K562 (cell line): ENCODE results near the gene STIL. TPM values are rescaled to one million over a fixed set of nuclear protein-coding genes. Genes with fewer than 3 reads are reported as not detected.
A peak's percentile ranks its signal among the peaks of the same experiment; 100 is the strongest.

Source experiments
- DACH1 ChIP-seq: fragments of 450-650 bp; IDR thresholded peaks from 2 replicates; pipeline ENCODE4 v1.6.1; 2018; ENCODE audit not compliant: partially characterized antibody
- JUNB ChIP-seq: fragments of 450-650 bp; formaldehyde crosslinking; conservative IDR thresholded peaks from 2 replicates; pipeline ENCODE4 v1.4.0; 2020; ENCODE audit warnings: mild to moderate bottlenecking
- KAT8 ChIP-seq: fragments of 450-650 bp; IDR thresholded peaks from 2 replicates; pipeline ENCODE4 v1.6.1; 2016; ENCODE audit warnings: low read depth, mild to moderate bottlenecking
- KDM4B ChIP-seq, 2 experiments: fragments of 450-650 bp in 1 of 2; sonication (generic) in 1 of 2; IDR thresholded peaks; 2 replicates each; pipeline ENCODE4 v1.6.1; 2016 to 2017; ENCODE audit warnings: borderline replicate concordance in 2 of 2, antibody characterized with exemption in 1 of 2, low read depth in 1 of 2, mild to moderate bottlenecking in 1 of 2
- MTA3 ChIP-seq: fragments of 450-650 bp; formaldehyde crosslinking; IDR thresholded peaks from 2 replicates; pipeline ENCODE4 v1.6.1; 2017; ENCODE audit warnings: mild to moderate bottlenecking, borderline replicate concordance
- PHF21A ChIP-seq: fragments of 450-650 bp; IDR thresholded peaks from 2 replicates; pipeline ENCODE4 v1.6.1; 2017; ENCODE audit warnings: low read depth, borderline replicate concordance
- SRSF9 ChIP-seq: fragments of 200-400 bp; formaldehyde crosslinking; IDR thresholded peaks from 2 replicates; pipeline ENCODE4 v1.6.1; 2017; ENCODE audit warnings: low read depth, low read length, borderline replicate concordance
- YY1 ChIP-seq, 3 experiments: IDR thresholded peaks; 2 replicates each; pipeline ENCODE4 v1.6.1; 2011; ENCODE audit warnings: low read length in 2 of 3, mild to moderate bottlenecking in 2 of 3, moderate library complexity in 2 of 3, borderline replicate concordance in 1 of 3, control low read depth in 1 of 3, low read depth in 1 of 3; ENCODE audit not compliant: insufficient read depth in 3 of 3, insufficient replicate concordance in 2 of 3, control insufficient read depth in 1 of 3, insufficient read length in 1 of 3; ENCODE audit errors: extremely low read depth in 1 of 3
- ZBTB34 ChIP-seq: fragments of 250-450 bp; sonication (Bioruptor Pico); IDR thresholded peaks from 2 replicates; pipeline ENCODE4 v1.8.0; 2021; ENCODE audit warnings: mild to moderate bottlenecking, moderate library complexity
- ZNF277 ChIP-seq: fragments of 250-450 bp; sonication (Bioruptor Pico); IDR thresholded peaks from 2 replicates; pipeline ENCODE4 v1.8.0; 2022; ENCODE audit warnings: inconsistent platforms, mild to moderate bottlenecking, moderate library complexity, borderline replicate concordance
- ZNF280A ChIP-seq: fragments of 450-650 bp; IDR thresholded peaks from 2 replicates; pipeline ENCODE4 v1.6.1; 2018; ENCODE audit warnings: mild to moderate bottlenecking, low read depth; ENCODE audit not compliant: partially characterized antibody
- ZNF316 ChIP-seq: fragments of 450-650 bp; IDR thresholded peaks from 2 replicates; pipeline ENCODE4 v1.6.1; 2016
- ZNF347 ChIP-seq: fragments of 450-650 bp; formaldehyde crosslinking; IDR thresholded peaks from 2 replicates; pipeline ENCODE4 v1.4.0; 2020; ENCODE audit warnings: low read depth, mild to moderate bottlenecking, moderate library complexity
- polyA plus RNA-seq, 8 experiments: library from polyadenylated mRNA; depleted of rRNA in 4 of 8; stranded (reverse) in 5 of 8; unstranded in 3 of 8; fragments of >200 nt; fragmentation: Nextera tagmentation in 2 of 8; fragmentation: Illumina TruSeq in 1 of 8; extraction: Ambion mirVana in 2 of 8; extraction: Trizol in 1 of 8; gene quantifications; 2 replicates each; pipeline versions ENCODE4 v1.2.1 to v1.2.3, GENCODE V29; 2011 to 2014; ENCODE audit warnings: inconsistent platforms in 1 of 8, missing spikeins in 1 of 8
- total RNA-seq, 7 experiments: library from RNA; depleted of rRNA in 6 of 7; stranded (reverse); fragments of >200 nt in 6 of 7; fragmentation: Illumina TruSeq in 2 of 7; extraction: Trizol in 2 of 7; gene quantifications; 2 replicates each; pipeline versions ENCODE4 v1.2.1 to v1.2.3, GENCODE V29; 2011 to 2021; ENCODE audit warnings: low replicate concordance in 1 of 7
- TF ChIP-seq, protein P1 (sequence below): fragments of 250-450 bp; sonication (Bioruptor Pico); IDR thresholded peaks from 2 replicates; pipeline ENCODE4 v1.4.0; 2020; ENCODE audit warnings: mild to moderate bottlenecking, moderate library complexity
- TF ChIP-seq, protein P2 (sequence below): fragments of 250-450 bp; sonication (Bioruptor Pico); IDR thresholded peaks from 2 replicates; pipeline ENCODE4 v1.8.0; 2021; ENCODE audit warnings: moderate library complexity, mild to moderate bottlenecking, inconsistent platforms

STIL gene
- total and polyA plus RNA-seq, 9 of the 15 experiments (the other 6 are each of a cell fraction or from before 2014, with no cell fraction given), result 10.5 to 77.4 (median 39.6) TPM

- TF ChIP-seq, protein P1, sequence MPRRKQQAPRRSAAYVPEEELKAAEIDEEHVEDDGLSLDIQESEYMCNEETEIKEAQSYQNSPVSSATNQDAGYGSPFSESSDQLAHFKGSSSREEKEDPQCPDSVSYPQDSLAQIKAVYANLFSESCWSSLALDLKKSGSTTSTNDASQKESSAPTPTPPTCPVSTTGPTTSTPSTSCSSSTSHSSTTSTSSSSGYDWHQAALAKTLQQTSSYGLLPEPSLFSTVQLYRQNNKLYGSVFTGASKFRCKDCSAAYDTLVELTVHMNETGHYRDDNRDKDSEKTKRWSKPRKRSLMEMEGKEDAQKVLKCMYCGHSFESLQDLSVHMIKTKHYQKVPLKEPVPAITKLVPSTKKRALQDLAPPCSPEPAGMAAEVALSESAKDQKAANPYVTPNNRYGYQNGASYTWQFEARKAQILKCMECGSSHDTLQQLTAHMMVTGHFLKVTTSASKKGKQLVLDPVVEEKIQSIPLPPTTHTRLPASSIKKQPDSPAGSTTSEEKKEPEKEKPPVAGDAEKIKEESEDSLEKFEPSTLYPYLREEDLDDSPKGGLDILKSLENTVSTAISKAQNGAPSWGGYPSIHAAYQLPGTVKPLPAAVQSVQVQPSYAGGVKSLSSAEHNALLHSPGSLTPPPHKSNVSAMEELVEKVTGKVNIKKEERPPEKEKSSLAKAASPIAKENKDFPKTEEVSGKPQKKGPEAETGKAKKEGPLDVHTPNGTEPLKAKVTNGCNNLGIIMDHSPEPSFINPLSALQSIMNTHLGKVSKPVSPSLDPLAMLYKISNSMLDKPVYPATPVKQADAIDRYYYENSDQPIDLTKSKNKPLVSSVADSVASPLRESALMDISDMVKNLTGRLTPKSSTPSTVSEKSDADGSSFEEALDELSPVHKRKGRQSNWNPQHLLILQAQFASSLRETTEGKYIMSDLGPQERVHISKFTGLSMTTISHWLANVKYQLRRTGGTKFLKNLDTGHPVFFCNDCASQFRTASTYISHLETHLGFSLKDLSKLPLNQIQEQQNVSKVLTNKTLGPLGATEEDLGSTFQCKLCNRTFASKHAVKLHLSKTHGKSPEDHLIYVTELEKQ (CRISPR knock-in tag), result no peak
- TF ChIP-seq KDM4B (IDR thresholded peaks at IDR 0.05; ENCODE audit: borderline replicate concordance in 2 of 2, low read depth in 1 of 2) (no peak), DACH1 (no peak), KAT8 (no peak), ZBTB34 (CRISPR knock-in tag) (no peak), ZNF316 (peak; percentile 88), YY1 (IDR thresholded peaks at IDR 0.05; ENCODE audit: borderline replicate concordance in 1 of 3, control insufficient read depth in 1 of 3, extremely low read depth in 1 of 3, insufficient read depth in 3 of 3, insufficient read length in 1 of 3, insufficient replicate concordance in 2 of 3, low read depth in 1 of 3, low read length in 2 of 3) (peak in 1 of 3 experiments; percentile 8), MTA3 (0 out of 2 replicates have a peak, but pooled peaks have one; percentile 25), ZNF347 (CRISPR knock-in tag) (no peak), ZNF280A (no peak), ZNF277 (CRISPR knock-in tag) (no peak), PHF21A (no peak), JUNB (no peak), SRSF9 (no peak)
- TF ChIP-seq, protein P2, sequence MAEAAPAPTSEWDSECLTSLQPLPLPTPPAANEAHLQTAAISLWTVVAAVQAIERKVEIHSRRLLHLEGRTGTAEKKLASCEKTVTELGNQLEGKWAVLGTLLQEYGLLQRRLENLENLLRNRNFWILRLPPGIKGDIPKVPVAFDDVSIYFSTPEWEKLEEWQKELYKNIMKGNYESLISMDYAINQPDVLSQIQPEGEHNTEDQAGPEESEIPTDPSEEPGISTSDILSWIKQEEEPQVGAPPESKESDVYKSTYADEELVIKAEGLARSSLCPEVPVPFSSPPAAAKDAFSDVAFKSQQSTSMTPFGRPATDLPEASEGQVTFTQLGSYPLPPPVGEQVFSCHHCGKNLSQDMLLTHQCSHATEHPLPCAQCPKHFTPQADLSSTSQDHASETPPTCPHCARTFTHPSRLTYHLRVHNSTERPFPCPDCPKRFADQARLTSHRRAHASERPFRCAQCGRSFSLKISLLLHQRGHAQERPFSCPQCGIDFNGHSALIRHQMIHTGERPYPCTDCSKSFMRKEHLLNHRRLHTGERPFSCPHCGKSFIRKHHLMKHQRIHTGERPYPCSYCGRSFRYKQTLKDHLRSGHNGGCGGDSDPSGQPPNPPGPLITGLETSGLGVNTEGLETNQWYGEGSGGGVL, result no peak
Observed at GRCh38 chr1:47241114-47242113, 72.5 kb downstream of the STIL start (continued).
